Right kidney (tissue), 1 donor: ENCODE measurements around the gene EGFR.

Source experiments
- DNase-seq: peaks from one replicate; pipeline ENCODE4 v3.0.0-alpha.2; 2016

The EGFR gene

GRCh38 chr7:55005241-55005851 lies 13.5 kb upstream of the EGFR start:
- DNase-seq: no peak

- DNase-seq: no peak
Observed at GRCh38 chr7:55006499-55006898, 12.3 kb upstream of the EGFR start.

- no peak for DNase-seq
Observed at GRCh38 chr7:55013851-55014250, 5.0 kb upstream of the EGFR start.

- no peak for DNase-seq
Observed at GRCh38 chr7:55016061-55016745, 2.6 kb upstream of the EGFR start.

GRCh38 chr7:55016746-55017090 lies 2.1 kb upstream of the EGFR start:
- DNase-seq: no peak

GRCh38 chr7:55017841-55018240 lies 976 bp upstream of the EGFR start:
- DNase-seq: no peak

GRCh38 chr7:55019191-55019690 lies 424 bp downstream of the EGFR start:
- peak; percentile 83 for DNase-seq

- peak; percentile 82 for DNase-seq
Observed at GRCh38 chr7:55019691-55020465, 1.1 kb downstream of the EGFR start.

- DNase-seq: no peak
Observed at GRCh38 chr7:55020466-55020871, 1.7 kb downstream of the EGFR start.

GRCh38 chr7:55021053-55021452 lies 2.2 kb downstream of the EGFR start:
- DNase-seq: no peak

GRCh38 chr7:55022002-55022985 lies 3.5 kb downstream of the EGFR start:
- DNase-seq: no peak

- no peak for DNase-seq
Observed at GRCh38 chr7:55023841-55024505, 5.2 kb downstream of the EGFR start.

GRCh38 chr7:55024776-55025175 lies 6.0 kb downstream of the EGFR start:
- DNase-seq: no peak

GRCh38 chr7:55026086-55026790 lies 7.4 kb downstream of the EGFR start:
- no peak for DNase-seq

- no peak for DNase-seq
Observed at GRCh38 chr7:55026867-55027490, 8.2 kb downstream of the EGFR start.

- no peak for DNase-seq
Observed at GRCh38 chr7:55028011-55028410, 9.2 kb downstream of the EGFR start.

- DNase-seq: no peak
Observed at GRCh38 chr7:55030314-55030713, 11.5 kb downstream of the EGFR start.

GRCh38 chr7:55031075-55031474 lies 12.3 kb downstream of the EGFR start:
- no peak for DNase-seq

GRCh38 chr7:55032069-55032699 lies 13.4 kb downstream of the EGFR start:
- no peak for DNase-seq

GRCh38 chr7:55033236-55033846 lies 14.5 kb downstream of the EGFR start:
- no peak for DNase-seq
